HepG2 (cell line): Measurements from ENCODE around the gene SIK1.
"Not testable (repeated sequence)": the region's sequence is repeated elsewhere in the genome, so short reads cannot be mapped to it uniquely, and the experiment has no call there.

ENCODE experiments used
- CBX5 ChIP-seq: sonication (generic); formaldehyde crosslinking; IDR thresholded peaks from 2 replicates; pipeline ENCODE4 v1.4.0; 2020; ENCODE audit warnings: missing genetic modification reagents, borderline replicate concordance
- CEBPB ChIP-seq: IDR thresholded peaks from 2 replicates; pipeline ENCODE4 v1.6.1; 2011; ENCODE audit warnings: low read depth, low read length, improper control_type of control experiment, borderline replicate concordance
- EP300 ChIP-seq, 3 experiments: sonication (generic) in 1 of 3; formaldehyde crosslinking in 1 of 3; IDR thresholded peaks; 2 replicates each; pipeline versions ENCODE4 v1.5.1 to v1.6.1; 2011 to 2020; ENCODE audit warnings: low read depth in 2 of 3, low read length in 2 of 3, borderline replicate concordance in 1 of 3, improper control_type of control experiment in 1 of 3, mild to moderate bottlenecking in 1 of 3, missing genetic modification reagents in 1 of 3, moderate library complexity in 1 of 3
- KDM5B ChIP-seq: sonication (generic); formaldehyde crosslinking; IDR thresholded peaks from 2 replicates; pipeline ENCODE4 v1.4.0; 2020; ENCODE audit warnings: missing genetic modification reagents, mild to moderate bottlenecking, borderline replicate concordance
- NR3C1 ChIP-seq: sonication (generic); formaldehyde crosslinking; IDR thresholded peaks from 2 replicates; pipeline ENCODE4 v1.4.0; 2020; ENCODE audit warnings: missing genetic modification reagents
- PHF20 ChIP-seq: sonication (generic); formaldehyde crosslinking; IDR thresholded peaks from 2 replicates; pipeline ENCODE4 v1.5.0; 2020; ENCODE audit warnings: mild to moderate bottlenecking, missing genetic modification reagents
- TP53 ChIP-seq: sonication (generic); formaldehyde crosslinking; conservative IDR thresholded peaks from 2 replicates; pipeline ENCODE4 v1.4.0; 2020; ENCODE audit warnings: missing genetic modification reagents
- TF ChIP-seq, protein P1 (sequence below), 2 experiments: IDR thresholded peaks; 2 replicates each; pipeline ENCODE4 v1.6.1; 2011 to 2012; ENCODE audit warnings: low read length in 2 of 2, borderline replicate concordance in 1 of 2, low read depth in 1 of 2, mild to moderate bottlenecking in 1 of 2, moderate library complexity in 1 of 2
- TF ChIP-seq, protein P2 (sequence below): sonication (generic); formaldehyde crosslinking; IDR thresholded peaks from 2 replicates; pipeline ENCODE4 v1.5.0; 2020; ENCODE audit warnings: mild to moderate bottlenecking, missing genetic modification reagents, moderate library complexity

DNA sequence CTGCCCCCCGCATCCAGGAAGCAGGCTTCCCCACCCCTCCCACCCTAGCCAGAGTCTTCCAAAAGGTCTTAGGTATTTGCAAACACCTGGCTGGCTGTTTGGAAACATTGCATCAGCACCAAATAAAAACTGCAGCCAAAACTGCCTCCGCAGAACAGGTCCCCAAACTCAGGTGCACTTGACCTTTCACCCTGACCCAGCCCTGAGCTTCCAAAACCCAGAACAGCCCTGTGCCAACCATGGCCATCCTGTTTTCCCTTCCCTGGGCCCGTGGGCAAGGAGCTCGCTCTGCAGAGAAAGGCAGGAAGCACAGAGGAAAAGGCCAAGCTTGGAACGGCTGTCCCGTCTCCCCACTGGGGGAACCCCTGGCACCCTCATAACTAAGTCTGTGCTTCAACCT lies 2.0 kb upstream of the SIK1 start:
- TF ChIP-seq KDM5B; PHF20; NR3C1 (CRISPR knock-in tag); TP53 (CRISPR knock-in tag); CEBPB; CBX5 (CRISPR knock-in tag); EP300 (IDR thresholded peaks at IDR 0.05; ENCODE audit: low read depth in 2 of 2, low read length in 2 of 2); EP300 (CRISPR knock-in tag; IDR thresholded peaks at IDR 0.05; ENCODE audit: borderline replicate concordance): not testable (repeated sequence)
- TF ChIP-seq, protein P1, sequence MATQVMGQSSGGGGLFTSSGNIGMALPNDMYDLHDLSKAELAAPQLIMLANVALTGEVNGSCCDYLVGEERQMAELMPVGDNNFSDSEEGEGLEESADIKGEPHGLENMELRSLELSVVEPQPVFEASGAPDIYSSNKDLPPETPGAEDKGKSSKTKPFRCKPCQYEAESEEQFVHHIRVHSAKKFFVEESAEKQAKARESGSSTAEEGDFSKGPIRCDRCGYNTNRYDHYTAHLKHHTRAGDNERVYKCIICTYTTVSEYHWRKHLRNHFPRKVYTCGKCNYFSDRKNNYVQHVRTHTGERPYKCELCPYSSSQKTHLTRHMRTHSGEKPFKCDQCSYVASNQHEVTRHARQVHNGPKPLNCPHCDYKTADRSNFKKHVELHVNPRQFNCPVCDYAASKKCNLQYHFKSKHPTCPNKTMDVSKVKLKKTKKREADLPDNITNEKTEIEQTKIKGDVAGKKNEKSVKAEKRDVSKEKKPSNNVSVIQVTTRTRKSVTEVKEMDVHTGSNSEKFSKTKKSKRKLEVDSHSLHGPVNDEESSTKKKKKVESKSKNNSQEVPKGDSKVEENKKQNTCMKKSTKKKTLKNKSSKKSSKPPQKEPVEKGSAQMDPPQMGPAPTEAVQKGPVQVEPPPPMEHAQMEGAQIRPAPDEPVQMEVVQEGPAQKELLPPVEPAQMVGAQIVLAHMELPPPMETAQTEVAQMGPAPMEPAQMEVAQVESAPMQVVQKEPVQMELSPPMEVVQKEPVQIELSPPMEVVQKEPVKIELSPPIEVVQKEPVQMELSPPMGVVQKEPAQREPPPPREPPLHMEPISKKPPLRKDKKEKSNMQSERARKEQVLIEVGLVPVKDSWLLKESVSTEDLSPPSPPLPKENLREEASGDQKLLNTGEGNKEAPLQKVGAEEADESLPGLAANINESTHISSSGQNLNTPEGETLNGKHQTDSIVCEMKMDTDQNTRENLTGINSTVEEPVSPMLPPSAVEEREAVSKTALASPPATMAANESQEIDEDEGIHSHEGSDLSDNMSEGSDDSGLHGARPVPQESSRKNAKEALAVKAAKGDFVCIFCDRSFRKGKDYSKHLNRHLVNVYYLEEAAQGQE (IDR thresholded peaks at IDR 0.05; ENCODE audit: borderline replicate concordance in 1 of 2, low read depth in 1 of 2, low read length in 2 of 2) = not testable (repeated sequence)
- TF ChIP-seq, protein P2, sequence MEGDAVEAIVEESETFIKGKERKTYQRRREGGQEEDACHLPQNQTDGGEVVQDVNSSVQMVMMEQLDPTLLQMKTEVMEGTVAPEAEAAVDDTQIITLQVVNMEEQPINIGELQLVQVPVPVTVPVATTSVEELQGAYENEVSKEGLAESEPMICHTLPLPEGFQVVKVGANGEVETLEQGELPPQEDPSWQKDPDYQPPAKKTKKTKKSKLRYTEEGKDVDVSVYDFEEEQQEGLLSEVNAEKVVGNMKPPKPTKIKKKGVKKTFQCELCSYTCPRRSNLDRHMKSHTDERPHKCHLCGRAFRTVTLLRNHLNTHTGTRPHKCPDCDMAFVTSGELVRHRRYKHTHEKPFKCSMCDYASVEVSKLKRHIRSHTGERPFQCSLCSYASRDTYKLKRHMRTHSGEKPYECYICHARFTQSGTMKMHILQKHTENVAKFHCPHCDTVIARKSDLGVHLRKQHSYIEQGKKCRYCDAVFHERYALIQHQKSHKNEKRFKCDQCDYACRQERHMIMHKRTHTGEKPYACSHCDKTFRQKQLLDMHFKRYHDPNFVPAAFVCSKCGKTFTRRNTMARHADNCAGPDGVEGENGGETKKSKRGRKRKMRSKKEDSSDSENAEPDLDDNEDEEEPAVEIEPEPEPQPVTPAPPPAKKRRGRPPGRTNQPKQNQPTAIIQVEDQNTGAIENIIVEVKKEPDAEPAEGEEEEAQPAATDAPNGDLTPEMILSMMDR (CRISPR knock-in tag) = not testable (repeated sequence)
